Tibial nerve (tissue), 4 donors: ENCODE results near the gene STRIP1. TPM values are rescaled to one million over a fixed set of nuclear protein-coding genes. Genes with fewer than 3 reads are reported as not detected.
A peak's percentile ranks its signal among the peaks of the same experiment; 100 is the strongest.

ENCODE experiments used
- DNase-seq, 2 donors: peaks; one replicate each; pipeline ENCODE4 v3.0.0-alpha.2; 2019; ENCODE audit warnings: low spot score in 2 of 2
- H3K27ac ChIP-seq, 4 donors: fragments of 200-600 bp; sonication (generic) in 3 of 4; one replicate each; pipeline ENCODE4 v1.5.1; 2017 to 2019; ENCODE audit warnings: mild to moderate bottlenecking in 1 of 4
- H3K27me3 ChIP-seq, 2 donors: fragments of 200-600 bp; sonication (generic) in 1 of 2; one replicate each; pipeline versions ENCODE4 v1.5.1 to v1.6.0; 2017 to 2019
- H3K36me3 ChIP-seq, 3 donors: fragments of 200-600 bp; sonication (generic); one replicate each; pipeline ENCODE4 v1.5.1; 2018 to 2019
- H3K4me1 ChIP-seq, 4 donors: fragments of 200-600 bp; sonication (generic) in 3 of 4; one replicate each; pipeline ENCODE4 v1.5.1; 2017 to 2019
- H3K4me3 ChIP-seq, 4 donors: fragments of 200-600 bp; sonication (generic) in 3 of 4; one replicate each; pipeline ENCODE4 v1.5.1; 2017 to 2019; ENCODE audit warnings: mild to moderate bottlenecking in 1 of 4, moderate library complexity in 1 of 4
- H3K9me3 ChIP-seq, 4 donors: fragments of 200-600 bp; sonication (generic) in 3 of 4; one replicate each; pipeline ENCODE4 v1.5.1; 2017 to 2019
- CTCF ChIP-seq, 5 experiments: fragments of 200-600 bp in 3 of 5; fragments of 450-650 bp in 2 of 5; sonication (generic) in 3 of 5; IDR thresholded peaks; one replicate each; pipeline ENCODE4 v1.5.1; 2016 to 2019; ENCODE audit warnings: antibody characterized with exemption in 5 of 5, mild to moderate bottlenecking in 3 of 5, moderate library complexity in 2 of 5
- EP300 ChIP-seq, 2 donors: sonication (generic); formaldehyde crosslinking; IDR thresholded peaks; one replicate each; pipeline ENCODE4 v1.6.1; 2017; ENCODE audit warnings: antibody characterized with exemption in 2 of 2, mild to moderate bottlenecking in 1 of 2
- POLR2A ChIP-seq, 2 donors: fragments of 450-650 bp; IDR thresholded peaks; one replicate each; pipeline ENCODE4 v1.6.1; 2017; ENCODE audit warnings: antibody characterized with exemption in 2 of 2, mild to moderate bottlenecking in 2 of 2, moderate library complexity in 2 of 2
- WGBS, 2 donors: methylation state at CpG; one replicate each; pipeline ENCODE4 v1.1.5; 2018; 5-methylcytosine and 5-hydroxymethylcytosine counted together
- total RNA-seq, 4 donors: library from RNA; depleted of rRNA; stranded (reverse); fragments of >200 nt; gene quantifications; one replicate each; pipeline ENCODE4 v1.1.0, GENCODE V29; 2016

The STRIP1 gene
- total RNA-seq, 4 donors from 2014 or later = 37.7 to 43.5 (median 39.7) TPM

- H3K27ac ChIP-seq = peak overlapping the region; percentile 63 to 91 (median 88)
- peak overlapping the region; percentile 71 to 81 (median 76) for H3K4me3 ChIP-seq
- TF ChIP-seq POLR2A (IDR thresholded peaks at IDR 0.05) = no peak
- no peak for TF ChIP-seq CTCF (IDR thresholded peaks at IDR 0.05)
- no peak for TF ChIP-seq EP300 (IDR thresholded peaks at IDR 0.05)
- no peak for DNase-seq
- no peaks in the 10 kb centered on the region for H3K9me3 ChIP-seq
- WGBS, 2 donors = 42 to 47% methylated on average over 4 of the region's 4 CpGs
- H3K4me1 ChIP-seq = peaks cover 0 to 28% (median 9%) of the 10 kb centered on the region in 4 donors
- peaks cover 0 to 12% (median 5%) of the 10 kb centered on the region in 3 donors for H3K36me3 ChIP-seq
- H3K27me3 ChIP-seq = no peaks in the 10 kb centered on the region
These were observed 379 bp upstream of the STRIP1 start for GRCh38 chr1:110034040-110034450.

DNA sequence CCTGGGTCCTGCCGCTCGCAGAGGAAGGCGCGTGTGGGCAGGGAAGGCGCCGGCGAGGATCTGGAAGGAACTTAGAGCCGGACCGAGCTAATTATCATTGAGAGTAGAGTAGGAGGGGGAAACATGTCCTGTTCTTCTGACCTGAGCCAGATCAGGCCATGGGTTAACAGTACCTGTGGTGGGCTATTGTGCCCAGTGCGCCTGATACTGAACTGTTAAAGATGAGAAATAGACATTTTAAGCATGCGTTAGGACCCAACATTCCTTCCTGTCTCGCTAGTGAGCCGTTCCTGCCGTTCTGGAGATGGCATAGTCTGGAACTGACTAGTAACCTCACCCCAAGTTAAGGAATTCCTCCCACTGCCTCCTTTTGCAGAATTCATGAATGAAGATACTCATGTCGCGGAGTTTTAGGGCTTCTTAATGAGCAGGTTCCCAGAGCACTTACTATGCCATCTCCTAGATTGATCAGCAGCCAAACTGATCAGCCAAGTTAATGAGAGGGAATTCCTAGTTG lies 870 bp downstream of the STRIP1 start:
- Histone ChIP-seq H3K27ac (peak overlapping the region; percentile 63 to 91 (median 88)), H3K27me3 (no peaks in the 10 kb centered on the region), H3K36me3 (peaks cover 0 to 24% (median 13%) of the 10 kb centered on the region in 3 donors), H3K4me1 (peaks cover 0 to 26% (median 9%) of the 10 kb centered on the region in 4 donors), H3K4me3 (peak overlapping the region; percentile 71 to 81 (median 76)), H3K9me3 (no peaks in the 10 kb centered on the region)
- TF ChIP-seq EP300 (IDR thresholded peaks at IDR 0.05) (no peak), POLR2A (IDR thresholded peaks at IDR 0.05) (no peak), CTCF (IDR thresholded peaks at IDR 0.05) (no peak)
- 2 to 4% methylated on average over 10 to 16 of the region's 16 CpGs for WGBS, 2 donors
- DNase-seq = no peak

DNA sequence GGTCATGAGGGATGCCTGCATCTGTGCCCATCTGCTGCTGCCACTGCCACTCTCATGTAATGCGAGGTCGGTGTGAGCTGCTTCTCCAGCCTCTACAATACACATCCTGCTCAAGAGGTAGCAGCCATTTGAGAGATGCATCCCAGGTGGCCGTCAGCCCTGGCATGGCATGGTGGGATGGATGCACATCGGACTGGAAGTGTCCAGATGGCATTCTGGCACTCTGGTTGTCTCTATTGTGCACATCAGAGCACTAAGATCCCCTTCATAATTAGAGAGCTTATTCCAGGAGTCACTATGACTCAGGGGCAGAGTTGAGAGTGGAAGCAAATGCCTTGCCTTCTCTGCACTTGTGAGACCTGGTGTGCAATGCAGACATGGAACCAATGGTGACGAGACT lies 3.8 kb downstream of the STRIP1 start:
- TF ChIP-seq POLR2A (IDR thresholded peaks at IDR 0.05) (no peak), CTCF (IDR thresholded peaks at IDR 0.05) (no peak), EP300 (IDR thresholded peaks at IDR 0.05) (no peak)
- WGBS, 2 donors = 96 to 97% methylated on average over 5 of the region's 5 CpGs
- Histone ChIP-seq H3K27me3 (no peaks in the 10 kb centered on the region), H3K4me3 (no peak overlapping the region), H3K36me3 (peaks cover 0 to 54% (median 28%) of the 10 kb centered on the region in 3 donors), H3K4me1 (peaks cover 0 to 26% (median 9%) of the 10 kb centered on the region in 4 donors), H3K9me3 (no peaks in the 10 kb centered on the region), H3K27ac (no peak overlapping the region)
- DNase-seq = no peak

DNA sequence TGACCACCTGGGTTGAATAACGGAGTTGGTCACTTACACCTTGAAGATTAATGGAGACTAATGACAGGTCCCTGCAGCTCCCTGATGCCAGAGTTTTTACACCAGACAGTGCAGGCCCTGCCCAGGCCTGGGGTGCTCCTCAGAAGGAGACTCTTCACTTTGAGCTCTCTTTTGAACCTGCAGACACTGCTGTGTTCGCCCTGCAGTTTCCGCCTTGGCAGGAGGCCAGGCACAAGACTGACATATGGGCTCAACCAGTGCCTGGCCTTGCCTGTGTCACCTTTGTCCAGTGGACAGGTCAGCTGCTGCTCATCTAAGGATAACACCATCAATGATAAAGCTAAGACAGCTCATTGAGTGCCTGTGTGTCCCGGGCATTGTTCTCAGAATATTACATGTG lies 5.2 kb downstream of the STRIP1 start:
- TF ChIP-seq CTCF (IDR thresholded peaks at IDR 0.05) (no peak), EP300 (IDR thresholded peaks at IDR 0.05) (no peak), POLR2A (IDR thresholded peaks at IDR 0.05) (no peak)
- WGBS, 2 donors = 62 to 86% methylated on average over 4 of the region's 4 CpGs
- no peaks in the 10 kb centered on the region for H3K27me3 ChIP-seq
- H3K4me3 ChIP-seq = no peak overlapping the region
- no peak for DNase-seq
- H3K27ac ChIP-seq = no peak overlapping the region
- H3K36me3 ChIP-seq = peaks cover 0 to 68% (median 35%) of the 10 kb centered on the region in 3 donors
- H3K4me1 ChIP-seq = peaks cover 0 to 21% (median 9%) of the 10 kb centered on the region in 4 donors
- H3K9me3 ChIP-seq = no peaks in the 10 kb centered on the region

DNA sequence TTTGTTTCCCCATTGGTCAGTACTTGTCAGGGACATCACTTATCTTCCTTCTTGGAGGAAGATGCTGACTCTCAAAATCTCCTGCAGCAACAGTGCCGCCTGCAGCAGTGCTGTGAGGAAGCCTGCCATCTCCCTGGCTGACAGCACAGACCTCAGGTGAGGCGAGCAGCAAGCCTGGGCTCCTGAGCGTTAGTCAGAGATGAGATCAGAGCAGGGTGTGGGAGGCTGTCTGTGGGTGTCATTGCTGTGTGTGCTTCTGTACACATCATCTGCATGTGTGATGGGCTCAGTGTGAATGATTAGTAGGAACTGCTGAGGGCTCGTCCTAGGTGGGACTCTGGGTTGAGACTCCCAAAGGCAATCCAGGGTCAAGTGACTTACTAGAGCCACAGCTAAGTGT lies 6.1 kb downstream of the STRIP1 start:
- H3K36me3 ChIP-seq = peaks cover 0 to 77% (median 44%) of the 10 kb centered on the region in 3 donors
- H3K27me3 ChIP-seq = no peaks in the 10 kb centered on the region
- no peak overlapping the region for H3K4me3 ChIP-seq
- H3K4me1 ChIP-seq = peaks cover 0 to 17% (median 5%) of the 10 kb centered on the region in 4 donors
- no peaks in the 10 kb centered on the region for H3K9me3 ChIP-seq
- 84 to 91% methylated on average over 4 of the region's 4 CpGs for WGBS, 2 donors
- no peak overlapping the region for H3K27ac ChIP-seq
- DNase-seq = no peak
- no peak for TF ChIP-seq CTCF (IDR thresholded peaks at IDR 0.05)
- no peak for TF ChIP-seq POLR2A (IDR thresholded peaks at IDR 0.05)
- TF ChIP-seq EP300 (IDR thresholded peaks at IDR 0.05) = no peak
